Measurements from ENCODE around the gene BMP7.

The BMP7 gene

GRCh38 chr20:57266291-57267157, at the start of gene BMP7:
TSS of gene BMP7 (minus strand) at chr20:57266641. CDS start at chr20:57266122, 519 bp downstream.
- Histone ChIP-seq H3K4me3 (ENCODE audit: low read length) (peak within 1 kb of the TSS; percentile 23; the same call in 1 of the 2 replicates), H3K27me3 (ENCODE audit: control insufficient read depth, insufficient read depth, low read length) (peaks cover 32% of the 10 kb centered on the region), H3K36me3 (ENCODE audit: control insufficient read depth, insufficient read depth, low read length) (no peaks in the 10 kb centered on the region), H3K27ac (ENCODE audit: low read length) (no peak within 1 kb of the TSS), H3K9me3 (ENCODE audit: control insufficient read depth, insufficient read depth, low read length) (no peaks in the 10 kb centered on the region), H3K4me1 (ENCODE audit: control insufficient read depth, insufficient read depth, low read length) (peaks cover 12% of the 10 kb centered on the region)
- no CpG with 5 or more reads among the region's 84 CpGs for WGBS (ENCODE audit: insufficient coverage, insufficient read length)
- no peak for DNase-seq (ENCODE audit: low read depth, low spot score)

- Histone ChIP-seq H3K4me1 (ENCODE audit: control insufficient read depth, insufficient read depth, low read length) (no peaks in the 10 kb centered on the region), H3K27ac (ENCODE audit: low read length) (no peak overlapping the region), H3K27me3 (ENCODE audit: control insufficient read depth, insufficient read depth, low read length) (no peaks in the 10 kb centered on the region), H3K36me3 (ENCODE audit: control insufficient read depth, insufficient read depth, low read length) (no peaks in the 10 kb centered on the region), H3K9me3 (ENCODE audit: control insufficient read depth, insufficient read depth, low read length) (no peaks in the 10 kb centered on the region), H3K4me3 (ENCODE audit: low read length) (no peak overlapping the region)
- no peak for DNase-seq (ENCODE audit: low read depth, low spot score)
- no CpG with 5 or more reads among the region's 8 CpGs for WGBS (ENCODE audit: insufficient coverage, insufficient read length)
Observed at GRCh38 chr20:57315976-57316480, 49.6 kb upstream of the BMP7 start.

- no peaks in the 10 kb centered on the region for H3K4me1 ChIP-seq (ENCODE audit: control insufficient read depth, insufficient read depth, low read length)
- no peaks in the 10 kb centered on the region for H3K9me3 ChIP-seq (ENCODE audit: control insufficient read depth, insufficient read depth, low read length)
- no peak overlapping the region for H3K27ac ChIP-seq (ENCODE audit: low read length)
- WGBS (ENCODE audit: insufficient coverage, insufficient read length), result no CpG with 5 or more reads among the region's 8 CpGs
- H3K4me3 ChIP-seq (ENCODE audit: low read length), result no peak overlapping the region
- DNase-seq (ENCODE audit: low read depth, low spot score), result no peak
- no peaks in the 10 kb centered on the region for H3K36me3 ChIP-seq (ENCODE audit: control insufficient read depth, insufficient read depth, low read length)
- H3K27me3 ChIP-seq (ENCODE audit: control insufficient read depth, insufficient read depth, low read length), result no peaks in the 10 kb centered on the region
Observed at GRCh38 chr20:57315083-57315975, 48.9 kb upstream of the BMP7 start.

DNA sequence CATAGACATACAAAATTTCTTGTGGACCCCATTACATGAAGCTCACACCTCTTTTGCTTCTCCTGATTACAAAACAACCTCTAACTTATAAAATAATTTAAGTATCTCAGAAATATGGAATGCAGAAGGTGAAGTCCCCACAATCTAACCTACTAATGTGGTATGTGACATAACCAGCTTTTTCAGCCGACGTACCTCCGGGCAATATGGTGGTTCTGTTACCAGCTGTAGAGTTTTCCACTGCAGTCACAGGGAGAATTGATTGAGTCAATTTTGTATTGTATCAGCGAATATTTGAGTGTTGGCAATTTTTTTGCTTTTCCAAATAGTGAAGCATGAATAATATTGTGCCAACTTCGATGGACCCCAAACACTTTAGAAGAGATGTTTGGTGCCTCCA, 47.5 kb upstream of the BMP7 start:
- Histone ChIP-seq H3K4me1 (ENCODE audit: control insufficient read depth, insufficient read depth, low read length) (no peaks in the 10 kb centered on the region), H3K27me3 (ENCODE audit: control insufficient read depth, insufficient read depth, low read length) (no peaks in the 10 kb centered on the region), H3K9me3 (ENCODE audit: control insufficient read depth, insufficient read depth, low read length) (no peaks in the 10 kb centered on the region), H3K4me3 (ENCODE audit: low read length) (no peak overlapping the region), H3K27ac (ENCODE audit: low read length) (no peak overlapping the region), H3K36me3 (ENCODE audit: control insufficient read depth, insufficient read depth, low read length) (no peaks in the 10 kb centered on the region)
- WGBS (ENCODE audit: insufficient coverage, insufficient read length), result no CpG with 5 or more reads among the region's 5 CpGs
- DNase-seq (ENCODE audit: low read depth, low spot score), result no peak

GRCh38 chr20:57313230-57313629, 46.8 kb upstream of the BMP7 start:
- Histone ChIP-seq H3K36me3 (ENCODE audit: control insufficient read depth, insufficient read depth, low read length) (no peaks in the 10 kb centered on the region), H3K4me3 (ENCODE audit: low read length) (no peak overlapping the region), H3K9me3 (ENCODE audit: control insufficient read depth, insufficient read depth, low read length) (no peaks in the 10 kb centered on the region), H3K27ac (ENCODE audit: low read length) (no peak overlapping the region), H3K4me1 (ENCODE audit: control insufficient read depth, insufficient read depth, low read length) (no peaks in the 10 kb centered on the region), H3K27me3 (ENCODE audit: control insufficient read depth, insufficient read depth, low read length) (no peaks in the 10 kb centered on the region)
- no CpG with 5 or more reads among the region's 5 CpGs for WGBS (ENCODE audit: insufficient coverage, insufficient read length)
- no peak for DNase-seq (ENCODE audit: low read depth, low spot score)

- no peaks in the 10 kb centered on the region for H3K9me3 ChIP-seq (ENCODE audit: control insufficient read depth, insufficient read depth, low read length)
- H3K27ac ChIP-seq (ENCODE audit: low read length), result no peak overlapping the region
- no peak overlapping the region for H3K4me3 ChIP-seq (ENCODE audit: low read length)
- no peaks in the 10 kb centered on the region for H3K36me3 ChIP-seq (ENCODE audit: control insufficient read depth, insufficient read depth, low read length)
- no peak for DNase-seq (ENCODE audit: low read depth, low spot score)
- H3K4me1 ChIP-seq (ENCODE audit: control insufficient read depth, insufficient read depth, low read length), result no peaks in the 10 kb centered on the region
- no peaks in the 10 kb centered on the region for H3K27me3 ChIP-seq (ENCODE audit: control insufficient read depth, insufficient read depth, low read length)
- no CpG with 5 or more reads among the region's 6 CpGs for WGBS (ENCODE audit: insufficient coverage, insufficient read length)
Observed at GRCh38 chr20:57312138-57312537, 45.7 kb upstream of the BMP7 start.

- no CpG with 5 or more reads among the region's 11 CpGs for WGBS (ENCODE audit: insufficient coverage, insufficient read length)
- Histone ChIP-seq H3K36me3 (ENCODE audit: control insufficient read depth, insufficient read depth, low read length) (no peaks in the 10 kb centered on the region), H3K27me3 (ENCODE audit: control insufficient read depth, insufficient read depth, low read length) (no peaks in the 10 kb centered on the region), H3K27ac (ENCODE audit: low read length) (no peak overlapping the region), H3K9me3 (ENCODE audit: control insufficient read depth, insufficient read depth, low read length) (no peaks in the 10 kb centered on the region), H3K4me3 (ENCODE audit: low read length) (no peak overlapping the region), H3K4me1 (ENCODE audit: control insufficient read depth, insufficient read depth, low read length) (no peaks in the 10 kb centered on the region)
- DNase-seq (ENCODE audit: low read depth, low spot score), result no peak
Observed at GRCh38 chr20:57310821-57311514, 44.5 kb upstream of the BMP7 start.

- Histone ChIP-seq H3K4me1 (ENCODE audit: control insufficient read depth, insufficient read depth, low read length) (no peaks in the 10 kb centered on the region), H3K36me3 (ENCODE audit: control insufficient read depth, insufficient read depth, low read length) (no peaks in the 10 kb centered on the region), H3K9me3 (ENCODE audit: control insufficient read depth, insufficient read depth, low read length) (no peaks in the 10 kb centered on the region), H3K27ac (ENCODE audit: low read length) (no peak overlapping the region), H3K4me3 (ENCODE audit: low read length) (no peak overlapping the region), H3K27me3 (ENCODE audit: control insufficient read depth, insufficient read depth, low read length) (no peaks in the 10 kb centered on the region)
- WGBS (ENCODE audit: insufficient coverage, insufficient read length), result no CpG with 5 or more reads among the region's 9 CpGs
- no peak for DNase-seq (ENCODE audit: low read depth, low spot score)
Observed at GRCh38 chr20:57309544-57310115, 43.2 kb upstream of the BMP7 start.

DNA sequence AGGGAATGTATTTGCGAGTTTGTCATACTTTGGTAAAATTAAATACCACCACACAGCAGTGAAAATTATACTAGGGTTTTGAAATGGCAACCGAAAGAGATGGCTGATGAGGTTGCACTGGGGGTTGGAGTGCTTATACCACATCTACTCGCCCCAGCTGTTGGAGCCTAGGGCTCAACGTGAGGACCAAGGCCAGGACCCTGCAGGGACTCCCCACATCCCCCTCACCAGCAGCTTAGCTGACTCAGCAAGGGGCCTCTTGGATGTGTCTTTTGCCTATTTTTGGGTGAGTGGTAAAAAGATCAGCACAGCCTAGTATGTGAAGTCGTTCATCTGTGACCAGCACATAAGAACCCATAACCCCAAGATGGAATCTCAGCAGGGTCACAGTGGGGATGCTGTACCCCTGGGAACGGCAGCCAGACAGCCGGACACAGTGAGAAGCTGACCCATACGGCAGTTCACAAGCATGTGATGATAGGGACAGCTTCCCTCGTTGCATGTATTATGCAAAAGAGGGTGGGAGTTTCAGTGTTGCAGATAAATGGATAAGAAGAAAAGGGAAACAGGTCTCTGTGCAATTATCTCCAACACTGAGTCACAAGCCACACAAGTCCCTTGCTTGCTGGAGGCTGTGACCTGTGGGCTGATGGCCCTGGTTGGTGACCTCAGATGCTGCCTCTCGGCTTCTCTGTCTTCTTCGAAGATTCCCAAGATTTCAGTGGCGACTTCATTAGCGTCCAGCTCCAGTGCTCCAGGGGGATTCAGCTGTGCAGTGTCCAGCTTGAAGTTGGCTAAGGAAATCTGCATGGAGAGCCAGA, 42.2 kb upstream of the BMP7 start:
- H3K4me1 ChIP-seq (ENCODE audit: control insufficient read depth, insufficient read depth, low read length), result no peaks in the 10 kb centered on the region

More for the DNA sequence above, 42.2 kb upstream of the BMP7 start:
- no peaks in the 10 kb centered on the region for H3K36me3 ChIP-seq (ENCODE audit: control insufficient read depth, insufficient read depth, low read length)
- no peaks in the 10 kb centered on the region for H3K27me3 ChIP-seq (ENCODE audit: control insufficient read depth, insufficient read depth, low read length)
- WGBS (ENCODE audit: insufficient coverage, insufficient read length), result 100% methylated on average over 1 of the region's 13 CpGs
- DNase-seq (ENCODE audit: low read depth, low spot score), result no peak
- no peaks in the 10 kb centered on the region for H3K9me3 ChIP-seq (ENCODE audit: control insufficient read depth, insufficient read depth, low read length)
- no peak overlapping the region for H3K27ac ChIP-seq (ENCODE audit: low read length)
- H3K4me3 ChIP-seq (ENCODE audit: low read length), result no peak overlapping the region
